BLaER1 treated with 17β-estradiol and CSF1 and Interleukin-3, amounts not matched to agents 10 nM and 100 nM (cell line): ENCODE measurements around the gene F11R.

Experiments
- H3K27ac ChIP-seq, 11 experiments: shearing (Covaris generic); formaldehyde crosslinking; 2 replicates each; pipeline ENCODE4 v1.8.1; 2022
- H3K27me3 ChIP-seq, 11 experiments: shearing (Covaris generic); formaldehyde crosslinking; 2 replicates each; pipeline ENCODE4 v1.8.1; 2022
- H3K36me3 ChIP-seq, 11 experiments: shearing (Covaris generic); formaldehyde crosslinking; 2 replicates each; pipeline ENCODE4 v1.8.1; 2022
- H3K4me1 ChIP-seq, 10 experiments: shearing (Covaris generic); formaldehyde crosslinking; 2 replicates each; pipeline ENCODE4 v1.8.1; 2022
- H3K4me2 ChIP-seq, 11 experiments: shearing (Covaris generic); formaldehyde crosslinking; 2 replicates each; pipeline ENCODE4 v1.8.1; 2022
- H3K4me3 ChIP-seq, 10 experiments: shearing (Covaris generic); formaldehyde crosslinking; 2 replicates each; pipeline ENCODE4 v1.8.1; 2022
- H3K9ac ChIP-seq, 11 experiments: shearing (Covaris generic); formaldehyde crosslinking; 2 replicates each; pipeline ENCODE4 v1.8.1; 2022
- H3K9me3 ChIP-seq, 11 experiments: shearing (Covaris generic); formaldehyde crosslinking; replicated peaks in 1 of 11; 2 replicates each; pipeline ENCODE4 v1.8.1; 2022
- H4K20me1 ChIP-seq, 11 experiments: shearing (Covaris generic); formaldehyde crosslinking; 2 replicates each; pipeline ENCODE4 v1.8.1; 2022
- Cebpa-rat ChIP-seq, 11 experiments: shearing (Covaris generic); IDR thresholded peaks; 2 replicates each; pipeline ENCODE4 v1.8.1; 2022

The F11R gene

GRCh38 chr1:160981584-160982411 is 39.2 kb downstream of the F11R start:
- Histone ChIP-seq H3K4me2 (peak overlapping the region in 1 of 11 experiments; percentile 5; a peak in 2 of 22 replicates), H3K4me1 (0 out of 20 replicates have a peak, but pooled peaks cover 0 to 4% (median 0%) of the 10 kb centered on the region in 10 experiments), H4K20me1 (no peaks in the 10 kb centered on the region), H3K9ac (no peak overlapping the region), H3K9me3 (peaks cover 5 to 37% (median 29%) of the 10 kb centered on the region in 11 experiments; a peak in 19 of 22 replicates), H3K36me3 (no peaks in the 10 kb centered on the region; a peak in 1 of 22 replicates), H3K27me3 (peaks cover 30 to 41% (median 37%) of the 10 kb centered on the region in 11 experiments), H3K27ac (no peak overlapping the region), H3K4me3 (no peak overlapping the region)
- TF ChIP-seq Cebpa-rat (IDR thresholded peaks at IDR 0.05): no peak

- H3K27me3 ChIP-seq: peaks cover 30 to 41% (median 37%) of the 10 kb centered on the region in 11 experiments
- peaks cover 5 to 34% (median 24%) of the 10 kb centered on the region in 11 experiments; a peak in 19 of 22 replicates for H3K9me3 ChIP-seq
- no peak for TF ChIP-seq Cebpa-rat (IDR thresholded peaks at IDR 0.05)
- no peak overlapping the region for H3K4me2 ChIP-seq
- peaks cover 0 to 24% (median 17%) of the 10 kb centered on the region in 10 experiments; a peak in 15 of 20 replicates for H3K4me1 ChIP-seq
- no peaks in the 10 kb centered on the region for H4K20me1 ChIP-seq
- no peak overlapping the region for H3K9ac ChIP-seq
- no peak overlapping the region for H3K4me3 ChIP-seq
- no peaks in the 10 kb centered on the region; a peak in 1 of 22 replicates for H3K36me3 ChIP-seq
- H3K27ac ChIP-seq: no peak overlapping the region
Observed at GRCh38 chr1:160979286-160979685, 41.7 kb downstream of the F11R start.

DNA sequence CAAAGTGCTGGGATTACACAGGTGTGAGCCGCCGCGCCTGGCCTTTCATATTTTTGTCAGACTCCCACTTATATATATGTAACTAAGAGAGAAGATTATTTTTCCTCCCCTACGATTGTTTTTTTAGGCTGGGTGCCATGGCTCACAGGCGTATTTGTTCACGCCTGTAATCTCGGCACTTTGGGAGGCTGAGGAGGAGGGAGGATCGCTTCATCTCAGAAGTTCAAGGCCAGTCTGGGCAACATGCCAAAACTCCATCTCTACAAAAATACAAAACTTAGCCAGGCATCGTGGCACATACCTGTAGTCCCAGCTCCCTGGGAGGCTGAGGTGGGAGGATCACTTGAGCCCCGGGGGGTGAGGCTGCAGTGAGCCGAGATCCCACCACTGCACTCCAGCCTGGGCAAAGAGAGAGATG is 42.4 kb downstream of the F11R start:
- no peak overlapping the region for H3K4me3 ChIP-seq
- H3K4me2 ChIP-seq: no peak overlapping the region
- H3K9me3 ChIP-seq: peaks cover 5 to 29% (median 23%) of the 10 kb centered on the region in 11 experiments; a peak in 19 of 22 replicates
- peaks cover 30 to 39% (median 36%) of the 10 kb centered on the region in 11 experiments for H3K27me3 ChIP-seq
- no peaks in the 10 kb centered on the region; a peak in 1 of 22 replicates for H3K36me3 ChIP-seq
- TF ChIP-seq Cebpa-rat (IDR thresholded peaks at IDR 0.05): no peak
- no peaks in the 10 kb centered on the region for H4K20me1 ChIP-seq
- H3K9ac ChIP-seq: no peak overlapping the region
- H3K4me1 ChIP-seq: peaks cover 0 to 30% (median 21%) of the 10 kb centered on the region in 10 experiments; a peak in 15 of 20 replicates
- no peak overlapping the region for H3K27ac ChIP-seq

GRCh38 chr1:160975026-160975425 is 45.9 kb downstream of the F11R start:
- no peaks in the 10 kb centered on the region for H4K20me1 ChIP-seq
- no peak overlapping the region for H3K4me3 ChIP-seq
- peak overlapping the region in 8 of 11 experiments; percentile 29 to 76 (median 65); a peak in 16 of 22 replicates for H3K4me2 ChIP-seq
- peaks cover 7 to 53% (median 39%) of the 10 kb centered on the region in 10 experiments for H3K4me1 ChIP-seq
- peaks cover 0 to 4% (median 1%) of the 10 kb centered on the region in 11 experiments; a peak in 15 of 22 replicates for H3K27me3 ChIP-seq
- TF ChIP-seq Cebpa-rat (IDR thresholded peaks at IDR 0.05): no peak
- H3K9me3 ChIP-seq: peaks cover 0 to 6% (median 0%) of the 10 kb centered on the region in 11 experiments; a peak in 2 of 22 replicates
- H3K27ac ChIP-seq: peak overlapping the region in 3 of 11 experiments; percentile 18 to 46 (median 35); a peak in 2 of 22 replicates
- no peaks in the 10 kb centered on the region for H3K36me3 ChIP-seq
- H3K9ac ChIP-seq: no peak overlapping the region

- peaks cover 7 to 53% (median 39%) of the 10 kb centered on the region in 10 experiments for H3K4me1 ChIP-seq
- H3K9me3 ChIP-seq: peaks cover 0 to 6% (median 0%) of the 10 kb centered on the region in 11 experiments; a peak in 2 of 22 replicates
- H3K4me3 ChIP-seq: no peak overlapping the region
- no peaks in the 10 kb centered on the region for H3K36me3 ChIP-seq
- peak overlapping the region in 7 of 11 experiments; percentile 2 to 76 (median 21); a peak in 7 of 22 replicates for H3K4me2 ChIP-seq
- peak in 1 of 11 experiments; percentile 38; a peak in 1 of 22 replicates for TF ChIP-seq Cebpa-rat (IDR thresholded peaks at IDR 0.05)
- no peak overlapping the region for H3K27ac ChIP-seq
- H3K9ac ChIP-seq: no peak overlapping the region
- no peaks in the 10 kb centered on the region for H3K27me3 ChIP-seq
- H4K20me1 ChIP-seq: no peaks in the 10 kb centered on the region
Observed at GRCh38 chr1:160973491-160973890, 47.5 kb downstream of the F11R start.

- Histone ChIP-seq H3K9me3 (peaks cover 0 to 6% (median 0%) of the 10 kb centered on the region in 11 experiments; a peak in 2 of 22 replicates), H3K36me3 (no peaks in the 10 kb centered on the region), H3K27ac (no peak overlapping the region), H4K20me1 (no peaks in the 10 kb centered on the region), H3K27me3 (no peaks in the 10 kb centered on the region), H3K9ac (no peak overlapping the region), H3K4me3 (no peak overlapping the region), H3K4me2 (peak overlapping the region in 7 of 11 experiments; percentile 2 to 76 (median 21); a peak in 6 of 22 replicates), H3K4me1 (peaks cover 7 to 53% (median 39%) of the 10 kb centered on the region in 10 experiments)
- TF ChIP-seq Cebpa-rat (IDR thresholded peaks at IDR 0.05): no peak
Observed at GRCh38 chr1:160972939-160973338, 48.0 kb downstream of the F11R start.

- Histone ChIP-seq H3K27ac (peak overlapping the region in 1 of 11 experiments; percentile 33; a peak in 2 of 22 replicates), H3K4me1 (peaks cover 7 to 51% (median 39%) of the 10 kb centered on the region in 10 experiments), H3K9me3 (peaks cover 0 to 6% (median 0%) of the 10 kb centered on the region in 11 experiments; a peak in 2 of 22 replicates), H3K27me3 (no peaks in the 10 kb centered on the region), H3K4me3 (no peak overlapping the region), H4K20me1 (no peaks in the 10 kb centered on the region), H3K4me2 (peak overlapping the region; percentile 8 to 76 (median 59); a peak in 20 of 22 replicates), H3K9ac (no peak overlapping the region), H3K36me3 (no peaks in the 10 kb centered on the region)
- TF ChIP-seq Cebpa-rat (IDR thresholded peaks at IDR 0.05): 0 out of 22 replicates have a peak, but pooled peaks of 1 of the 11 experiments have one; percentile 14
Observed at GRCh38 chr1:160971618-160972056, 49.3 kb downstream of the F11R start.

DNA sequence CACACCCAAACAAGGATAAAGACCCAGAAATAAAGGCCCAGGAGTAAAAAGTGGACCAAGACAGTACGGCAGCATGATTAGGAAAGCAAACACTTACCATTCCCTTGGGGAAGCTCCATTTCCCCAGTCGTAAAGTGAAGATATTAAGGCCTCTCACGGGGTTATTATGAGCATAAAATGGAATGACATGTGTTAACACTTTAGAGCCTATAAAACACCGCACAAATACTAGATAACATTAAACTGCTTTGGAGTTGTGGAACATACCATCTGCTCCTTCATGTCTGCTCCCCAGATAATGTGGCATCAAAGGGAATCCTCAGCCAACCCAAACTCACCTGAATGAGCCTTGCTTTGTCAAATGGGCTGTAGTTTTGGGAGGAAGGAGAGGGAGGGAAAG is 57.4 kb downstream of the F11R start:
- no peak overlapping the region for H3K4me2 ChIP-seq

DNA sequence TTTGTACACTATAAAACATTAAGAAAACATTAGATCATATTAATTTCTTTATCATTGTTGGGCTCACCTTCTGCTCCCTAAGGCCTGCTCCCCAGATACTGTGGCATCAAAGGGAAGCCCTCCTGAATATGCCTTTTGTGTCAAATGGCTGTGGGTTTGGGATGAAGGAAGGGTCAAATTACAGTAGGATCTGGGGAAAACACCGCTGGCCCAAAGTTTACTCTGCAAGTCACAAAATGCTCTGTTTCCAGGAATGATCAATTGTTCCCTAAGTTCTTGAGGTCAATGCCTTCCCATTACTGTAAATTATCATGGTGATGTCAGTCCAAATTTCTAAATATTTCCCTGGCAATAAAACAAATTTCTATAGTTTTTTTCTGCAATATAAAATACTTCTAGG is 59.5 kb downstream of the F11R start:
- Histone ChIP-seq H3K4me1 (peaks cover 0 to 6% (median 0%) of the 10 kb centered on the region in 10 experiments; a peak in 5 of 20 replicates), H3K9me3 (no peaks in the 10 kb centered on the region), H3K27ac (no peak overlapping the region), H3K9ac (no peak overlapping the region), H3K27me3 (no peaks in the 10 kb centered on the region), H3K36me3 (no peaks in the 10 kb centered on the region), H3K4me3 (no peak overlapping the region), H4K20me1 (no peaks in the 10 kb centered on the region), H3K4me2 (no peak overlapping the region)
- TF ChIP-seq Cebpa-rat (IDR thresholded peaks at IDR 0.05): no peak

More for the DNA sequence above, 57.4 kb downstream of the F11R start:
- no peak overlapping the region for H3K27ac ChIP-seq
- TF ChIP-seq Cebpa-rat (IDR thresholded peaks at IDR 0.05): no peak
- no peaks in the 10 kb centered on the region for H4K20me1 ChIP-seq
- no peaks in the 10 kb centered on the region for H3K36me3 ChIP-seq
- H3K4me3 ChIP-seq: no peak overlapping the region
- H3K9me3 ChIP-seq: no peaks in the 10 kb centered on the region
- no peaks in the 10 kb centered on the region for H3K27me3 ChIP-seq
- no peak overlapping the region for H3K9ac ChIP-seq
- H3K4me1 ChIP-seq: no peaks in the 10 kb centered on the region
